A172 (cell line): Measurements from ENCODE around the gene KRTAP2-4. TPM values are rescaled to one million over a fixed set of nuclear protein-coding genes. Genes with fewer than 3 reads are reported as not detected.
A peak's percentile ranks its signal among the peaks of the same experiment; 100 is the strongest.
"Not testable (repeated sequence)": the region's sequence is repeated elsewhere in the genome, so short reads cannot be mapped to it uniquely, and the experiment has no call there.

Experiments used
- DNase-seq: peaks from one replicate; pipeline ENCODE4 v3.0.0-alpha.2; 2015; ENCODE audit warnings: low spot score
- total RNA-seq: library from RNA; depleted of rRNA; stranded (reverse); fragments of >200 nt; shearing (Covaris generic); gene quantifications from 2 replicates; pipeline ENCODE4 v1.2.3, GENCODE V29; 2014

The KRTAP2-4 gene
- total RNA-seq, 1 experiment from 2014 or later, result not detected

DNA sequence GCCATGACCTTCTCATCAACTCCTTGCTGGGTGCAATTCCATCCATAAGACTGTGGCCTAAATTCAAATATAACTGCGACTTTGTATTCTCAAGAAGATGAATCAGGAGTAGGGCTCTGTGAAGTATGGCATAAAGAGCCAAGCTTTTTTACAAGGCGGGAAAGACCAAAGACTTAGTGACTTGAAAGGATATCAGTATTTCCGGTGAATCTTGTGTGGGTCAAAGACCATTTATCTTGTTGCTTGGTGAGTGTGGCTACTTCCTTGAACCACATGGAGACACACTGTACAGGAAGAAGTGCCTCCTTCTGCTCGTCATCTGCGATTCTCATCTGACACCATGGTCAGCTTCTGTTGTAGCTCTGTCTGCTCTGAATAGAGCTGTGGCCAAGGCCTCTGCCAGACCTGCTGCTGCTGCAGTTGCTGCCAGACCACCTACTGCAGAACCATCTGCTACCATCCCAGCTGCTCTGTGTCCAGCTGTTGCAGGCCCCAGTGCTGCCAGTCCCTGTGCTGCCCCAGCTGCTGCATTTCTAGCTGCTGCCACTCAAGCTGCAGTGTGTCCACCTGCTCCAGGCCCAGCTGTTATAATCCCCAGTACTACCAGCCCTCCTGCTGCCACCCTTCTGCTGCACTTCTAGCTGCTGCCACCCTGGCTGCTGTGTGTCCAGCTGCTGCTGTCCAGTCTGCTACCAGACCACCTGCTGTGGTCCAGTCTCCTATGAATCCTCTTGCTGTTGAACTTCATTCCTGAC, 6.1 kb upstream of the KRTAP2-4 start:
- no peak for DNase-seq

DNA sequence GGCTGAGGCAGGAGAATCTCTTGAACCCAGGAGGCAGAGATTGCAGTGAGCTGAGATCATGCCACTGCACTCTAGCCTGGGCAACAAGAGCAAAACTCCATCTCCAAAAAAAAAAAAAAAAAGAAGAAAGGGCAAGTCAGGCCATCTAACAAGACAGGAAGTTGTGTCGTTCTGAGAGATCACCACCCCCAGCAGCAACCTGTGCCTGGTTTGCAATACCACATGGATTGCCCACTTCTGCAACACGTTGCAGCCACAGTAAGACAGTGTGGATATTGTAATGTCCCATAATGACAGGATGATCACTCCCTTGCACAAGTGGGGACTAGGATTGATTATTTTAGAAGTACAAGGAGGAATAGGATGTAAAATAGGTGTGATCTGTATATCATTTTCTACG, 3.4 kb upstream of the KRTAP2-4 start:
- no peak for DNase-seq

GRCh38 chr17:41067281-41067680, 1.6 kb upstream of the KRTAP2-4 start:
- no peak for DNase-seq

GRCh38 chr17:41065016-41065689, 526 bp downstream of the KRTAP2-4 start:
- DNase-seq, result not testable (repeated sequence)

GRCh38 chr17:41064301-41064700, 1.4 kb downstream of the KRTAP2-4 start:
- DNase-seq, result no peak

GRCh38 chr17:41063449-41063848, 2.2 kb downstream of the KRTAP2-4 start:
- DNase-seq, result no peak

- peak; percentile 90 for DNase-seq
Observed at GRCh38 chr17:41061964-41062363, 3.7 kb downstream of the KRTAP2-4 start.

DNA sequence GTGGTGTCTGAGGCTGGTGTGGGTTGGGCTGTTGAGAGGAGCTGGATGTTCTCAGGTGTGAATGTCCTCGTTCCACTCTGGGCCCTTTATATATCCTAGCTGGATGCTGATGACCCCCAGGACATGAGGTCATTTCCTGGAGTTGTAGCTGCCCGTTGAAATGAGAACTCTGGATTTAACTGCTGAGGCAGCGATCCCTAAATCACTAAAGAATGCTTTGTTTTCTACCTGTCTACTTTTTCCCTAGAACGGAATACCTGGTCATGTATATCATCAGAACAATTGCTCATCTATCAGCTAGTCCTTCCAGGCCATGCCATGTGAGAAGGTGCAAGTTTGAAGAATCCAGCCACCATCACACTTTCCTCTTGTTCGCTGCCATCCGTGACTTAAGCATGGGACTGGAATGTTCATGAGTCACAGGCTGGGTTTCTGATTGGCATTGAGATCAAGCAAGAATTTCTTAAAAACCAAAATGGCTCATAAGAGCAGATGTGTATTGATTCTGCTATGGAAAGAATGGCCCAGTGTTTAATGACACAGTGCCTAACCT, 5.6 kb downstream of the KRTAP2-4 start, which contains the start of gene KRTAP2-3:
Gene KRTAP2-3 (minus strand): TSS at position 63 of the 553 bp plus-strand sequence. CDS start 64 bp downstream, outside the sequence.
- peak; percentile 92 for DNase-seq

- DNase-seq, result peak; percentile 84
Observed at GRCh38 chr17:41059276-41060051, 6.2 kb downstream of the KRTAP2-4 start.

GRCh38 chr17:41058741-41059140, 6.9 kb downstream of the KRTAP2-4 start:
- DNase-seq, result peak; percentile 55

DNA sequence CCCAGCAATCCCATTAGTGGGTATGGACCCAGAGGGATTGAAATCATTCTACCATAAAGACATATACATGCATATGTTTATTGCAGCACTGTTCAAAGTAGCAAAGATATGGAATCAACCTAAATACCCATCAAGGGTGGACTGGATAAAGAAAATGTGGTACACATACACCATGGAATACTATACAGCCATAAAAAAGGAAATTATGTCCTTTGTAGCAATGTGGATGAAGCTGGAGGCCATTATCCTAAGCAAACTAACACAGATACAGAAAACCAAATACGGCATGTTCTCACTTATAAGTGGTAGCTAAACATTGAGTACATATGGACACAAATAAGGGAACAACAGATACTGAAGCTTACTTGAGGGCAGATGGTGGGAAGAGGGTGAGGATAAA, 8.1 kb downstream of the KRTAP2-4 start:
- DNase-seq, result no peak

GRCh38 chr17:41055130-41055529, 10.5 kb downstream of the KRTAP2-4 start, which contains the start of gene KRTAP2-2:
KRTAP2-2 (minus strand) TSS chr17:41055230; CDS start chr17:41055211, 19 bp downstream.
- DNase-seq, result not testable (repeated sequence)

DNA sequence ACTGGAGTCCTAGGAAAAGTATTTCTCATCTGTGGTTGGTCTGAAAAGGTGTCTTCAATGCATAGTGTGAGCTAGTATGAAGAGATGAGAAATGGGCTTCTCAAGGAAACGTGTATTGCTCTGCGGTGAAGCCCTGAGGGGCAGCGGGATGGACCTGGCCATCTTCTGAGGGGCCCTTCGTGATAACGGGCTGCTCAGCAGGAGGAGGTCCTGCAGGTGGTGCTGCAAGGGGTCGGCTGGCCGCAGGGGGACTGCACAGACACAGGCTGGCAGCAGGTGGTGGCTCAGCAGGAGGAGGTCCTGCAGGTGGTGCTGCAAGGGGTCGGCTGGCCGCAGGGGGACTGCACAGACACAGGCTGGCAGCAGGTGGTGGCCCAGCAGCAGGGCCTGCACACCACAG, 11.1 kb downstream of the KRTAP2-4 start:
- not testable (repeated sequence) for DNase-seq

GRCh38 chr17:41054025-41054424, 11.7 kb downstream of the KRTAP2-4 start:
- no peak for DNase-seq

- DNase-seq, result no peak
Observed at GRCh38 chr17:41052566-41052965, 13.1 kb downstream of the KRTAP2-4 start.

GRCh38 chr17:41049110-41049509, 16.6 kb downstream of the KRTAP2-4 start:
- peak; percentile 86 for DNase-seq

DNA sequence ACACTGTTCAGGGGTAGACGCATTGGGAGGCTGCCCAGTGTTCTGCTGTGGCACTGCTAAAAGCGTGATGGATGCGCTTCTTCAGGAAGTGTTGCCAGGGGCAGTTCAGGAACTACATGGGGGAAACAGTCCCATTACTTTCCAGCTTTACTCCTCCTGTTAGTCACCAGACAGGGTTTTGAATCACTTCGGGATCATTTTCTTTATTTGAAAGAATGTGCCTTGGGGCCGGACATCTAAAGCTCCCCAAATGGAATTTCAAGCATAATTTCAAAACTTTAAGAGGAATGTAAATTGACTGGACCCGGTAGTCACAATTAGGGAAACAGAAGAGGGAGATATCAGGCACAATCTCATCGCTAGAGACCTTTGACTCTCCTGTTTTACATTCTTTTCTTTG, 17.2 kb downstream of the KRTAP2-4 start:
- DNase-seq, result peak; percentile 64

DNA sequence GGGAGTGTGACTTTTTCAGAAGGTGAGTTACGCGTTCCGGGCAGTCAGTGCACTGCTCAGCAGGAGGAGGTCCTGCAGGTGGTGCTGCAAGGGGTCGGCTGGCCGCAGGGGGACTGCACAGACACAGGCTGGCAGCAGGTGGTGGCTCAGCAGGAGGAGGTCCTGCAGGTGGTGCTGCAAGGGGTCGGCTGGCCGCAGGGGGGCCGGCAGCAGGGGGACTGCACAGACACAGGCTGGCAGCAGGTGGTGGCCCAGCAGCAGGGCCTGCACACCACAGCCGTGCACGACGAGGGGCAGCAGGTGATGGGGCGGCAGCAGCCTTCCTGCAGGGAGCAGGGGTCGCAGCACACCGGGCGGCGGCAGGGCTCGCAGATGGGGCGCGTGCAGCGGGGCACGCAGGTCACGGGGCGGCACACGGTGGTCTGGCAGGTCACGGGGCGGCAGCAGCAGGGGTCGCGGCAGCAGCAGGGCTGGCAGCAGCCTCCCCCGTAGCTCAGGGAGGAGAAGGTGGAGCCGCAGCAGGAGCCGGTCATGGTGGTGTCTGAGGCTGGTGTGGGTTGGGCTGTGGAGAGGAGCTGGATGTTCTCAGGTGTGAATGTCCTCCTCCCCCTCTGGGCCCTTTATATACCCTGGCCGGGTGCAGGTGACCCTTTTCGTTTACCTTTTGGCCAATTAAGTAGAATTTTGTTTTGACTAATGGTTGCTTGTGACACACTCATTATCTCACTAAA, 18.8 kb downstream of the KRTAP2-4 start, which contains the start of gene KRTAP2-1:
Gene KRTAP2-1 (minus strand): TSS at position 582 of the 731 bp plus-strand sequence. CDS start 49 bp downstream, at position 533.
- not testable (repeated sequence) for DNase-seq

- no peak for DNase-seq
Observed at GRCh38 chr17:41042953-41043352, 22.7 kb downstream of the KRTAP2-4 start.

- DNase-seq, result not testable (repeated sequence)
Observed at GRCh38 chr17:41040783-41041571, 24.7 kb downstream of the KRTAP2-4 start, which contains the start of gene KRTAP1-1. KRTAP1-1 (minus strand) TSS chr17:41041450; CDS start chr17:41041397, 53 bp downstream.
